Keratinocyte (primary cell): ENCODE results near the gene CTNND2. TPM values are rescaled to one million over a fixed set of nuclear protein-coding genes. Genes with fewer than 3 reads are reported as not detected.

Experiments used
- DNase-seq: peaks from one replicate; pipeline ENCODE4 v3.0.0-alpha.2; 2011; ENCODE audit warnings: low read depth, missing footprints, low spot score
- FAIRE-seq: peaks from 2 replicates; lab custom pipeline; 2011; peaks lifted over from hg19 to GRCh38; lab: Jason Lieb, UNC
- H2AFZ ChIP-seq: 2 replicates; pipeline ENCODE4 v1.6.0; 2012; ENCODE audit warnings: low read length, control low read depth, inconsistent platforms; ENCODE audit not compliant: control insufficient read depth
- H3K27ac ChIP-seq: 2 replicates; pipeline ENCODE4 v1.5.1; 2011; ENCODE audit warnings: low read length; ENCODE audit not compliant: control insufficient read depth, insufficient read depth
- H3K27me3 ChIP-seq: 3 replicates; pipeline ENCODE4 v1.6.0; 2011; ENCODE audit warnings: low read length; ENCODE audit not compliant: control insufficient read depth, insufficient read depth; ENCODE audit errors: extremely low read depth
- H3K36me3 ChIP-seq, 2 experiments: 2 replicates in 1 of 2; 3 replicates in 1 of 2; pipeline ENCODE4 v1.5.1; 2011; ENCODE audit warnings: low read length in 2 of 2, mild to moderate bottlenecking in 1 of 2; ENCODE audit not compliant: control insufficient read depth in 2 of 2, insufficient read depth in 2 of 2; ENCODE audit errors: extremely low read depth in 1 of 2
- H3K4me1 ChIP-seq: 3 replicates; pipeline ENCODE4 v1.5.1; 2011; ENCODE audit warnings: low read length; ENCODE audit not compliant: control insufficient read depth, insufficient read depth; ENCODE audit errors: extremely low read depth
- H3K4me2 ChIP-seq: 3 replicates; pipeline ENCODE4 v1.6.0; 2011; ENCODE audit warnings: low read depth, low read length; ENCODE audit not compliant: control insufficient read depth, insufficient read depth; ENCODE audit errors: extremely low read depth
- H3K4me3 ChIP-seq, 3 experiments: fragments of 200-600 bp in 1 of 3; sonication (generic) in 1 of 3; 2 replicates in 2 of 3; 3 replicates in 1 of 3; pipeline ENCODE4 v1.5.1; 2011 to 2016; ENCODE audit warnings: low read length in 3 of 3, mild to moderate bottlenecking in 3 of 3, control low read depth in 2 of 3, inconsistent platforms in 1 of 3, low read depth in 1 of 3, mixed read lengths in 1 of 3, mixed run types in 1 of 3, moderate library complexity in 1 of 3; ENCODE audit not compliant: control insufficient read depth in 2 of 3, insufficient read depth in 2 of 3; ENCODE audit errors: extremely low read depth in 1 of 3
- H3K79me2 ChIP-seq: 2 replicates; pipeline ENCODE4 v1.6.0; 2012; ENCODE audit warnings: low read length; ENCODE audit not compliant: control insufficient read depth, insufficient read depth
- H3K9ac ChIP-seq: 3 replicates; pipeline ENCODE4 v1.6.0; 2011; ENCODE audit warnings: low read length; ENCODE audit not compliant: control insufficient read depth, insufficient read depth; ENCODE audit errors: extremely low read depth
- H3K9me1 ChIP-seq: 3 replicates; pipeline ENCODE4 v1.6.0; 2011; ENCODE audit warnings: low read length; ENCODE audit not compliant: control insufficient read depth, insufficient read depth; ENCODE audit errors: extremely low read depth
- H3K9me3 ChIP-seq: 2 replicates; pipeline ENCODE4 v1.5.1; 2012; ENCODE audit warnings: low read depth, low read length; ENCODE audit not compliant: control insufficient read depth
- H4K20me1 ChIP-seq: 3 replicates; pipeline ENCODE4 v1.6.0; 2011; ENCODE audit warnings: low read length; ENCODE audit not compliant: control insufficient read depth, insufficient read depth; ENCODE audit errors: extremely low read depth
- CTCF ChIP-seq, 3 experiments: IDR thresholded peaks in 1 of 3; conservative IDR thresholded peaks in 1 of 3; optimal IDR thresholded peaks in 1 of 3; 2 replicates in 2 of 3; 3 replicates in 1 of 3; pipeline versions ENCODE3 to v1.5.1; 2011; ENCODE audit warnings: low read length in 3 of 3, mild to moderate bottlenecking in 3 of 3, moderate library complexity in 2 of 3, control low read depth in 1 of 3, inconsistent platforms in 1 of 3; ENCODE audit not compliant: insufficient read depth in 2 of 3; ENCODE audit errors: extremely low read depth in 1 of 3
- EZH2 ChIP-seq: IDR thresholded peaks from one replicate; pipeline ENCODE4 v1.6.1; 2012; ENCODE audit warnings: inconsistent platforms, mild to moderate bottlenecking, low read length, moderate library complexity
- dilution Hi-C: fragments of 300-500 bp; cut with MboI; formaldehyde crosslinking; loops from one replicate; pipeline ENCODE4 v1.7.0; 2020; ENCODE audit warnings: low sequenced_read_pairs; ENCODE audit not compliant: extremely low pct_ligation_motif_present
- polyA plus RNA-seq, 5 experiments: library from polyadenylated mRNA; depleted of rRNA in 3 of 5; stranded (reverse) in 3 of 5; stranded (forward) in 1 of 5; unstranded in 1 of 5; fragments of >200 nt; gene quantifications; 1 replicate in 1 of 5; 2 replicates in 3 of 5; 3 replicates in 1 of 5; pipeline versions ENCODE4 v1.2.1 to v1.2.3, GENCODE V29; 2011 to 2012; ENCODE audit warnings: missing spikeins in 2 of 5, low read depth in 1 of 5, low replicate concordance in 1 of 5

CTNND2 gene
- polyA plus RNA-seq, 1 donor (not counting 4 experiments of a cell fraction or from before 2014, with no cell fraction given), result not detected

DNA sequence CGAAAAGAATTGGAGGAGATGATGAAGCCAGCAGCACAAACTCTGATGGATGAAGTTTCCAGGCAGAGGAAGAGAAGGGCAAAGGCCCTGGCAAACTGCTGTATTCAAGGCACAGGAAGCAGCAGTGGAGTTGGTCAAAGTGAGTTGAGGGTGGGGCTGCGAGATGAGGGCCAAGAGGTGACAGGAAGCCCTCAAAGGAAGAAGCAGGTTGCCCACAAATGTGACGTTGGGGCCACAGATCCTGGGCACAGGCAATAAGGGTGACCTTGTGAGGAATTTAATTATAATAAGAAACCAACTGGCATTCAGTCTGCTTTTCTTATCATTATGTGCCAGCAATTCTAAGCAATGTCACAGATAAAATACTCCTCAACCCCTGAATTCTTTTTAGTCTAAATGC is 261.8 kb downstream of the CTNND2 start:
- H3K79me2 ChIP-seq, result no peaks in the 10 kb centered on the region
- H2AFZ ChIP-seq, result no peak overlapping the region
- dilution Hi-C loops, result no loop called here
- H3K4me2 ChIP-seq, result no peak overlapping the region
- no peaks in the 10 kb centered on the region for H3K9me1 ChIP-seq
- no peak for FAIRE-seq
- no peak overlapping the region for H3K27ac ChIP-seq
- no peaks in the 10 kb centered on the region for H3K4me1 ChIP-seq
- no peaks in the 10 kb centered on the region for H4K20me1 ChIP-seq
- no peak for DNase-seq
- TF ChIP-seq EZH2 (no peak), CTCF (optimal IDR thresholded peaks at IDR 0.05 in 1 of 3, IDR thresholded peaks at IDR 0.05 in 1 of 3, conservative IDR thresholded peaks at IDR 0.05 in 1 of 3; ENCODE audit: extremely low read depth in 1 of 3, insufficient read depth in 2 of 3, low read length in 3 of 3) (no peak)
- H3K9ac ChIP-seq, result no peak overlapping the region
- H3K9me3 ChIP-seq, result no peaks in the 10 kb centered on the region
- no peaks in the 10 kb centered on the region for H3K27me3 ChIP-seq
- H3K36me3 ChIP-seq, result no peaks in the 10 kb centered on the region
- no peak overlapping the region for H3K4me3 ChIP-seq

- no peak overlapping the region for H3K9ac ChIP-seq
- DNase-seq, result no peak
- dilution Hi-C loops, result no loop called here
- no peaks in the 10 kb centered on the region for H3K4me1 ChIP-seq
- no peaks in the 10 kb centered on the region for H3K9me1 ChIP-seq
- no peaks in the 10 kb centered on the region for H3K79me2 ChIP-seq
- H3K4me2 ChIP-seq, result no peak overlapping the region
- H3K27ac ChIP-seq, result no peak overlapping the region
- H3K27me3 ChIP-seq, result no peaks in the 10 kb centered on the region
- no peaks in the 10 kb centered on the region for H3K9me3 ChIP-seq
- TF ChIP-seq EZH2 (no peak), CTCF (optimal IDR thresholded peaks at IDR 0.05 in 1 of 3, IDR thresholded peaks at IDR 0.05 in 1 of 3, conservative IDR thresholded peaks at IDR 0.05 in 1 of 3; ENCODE audit: extremely low read depth in 1 of 3, insufficient read depth in 2 of 3, low read length in 3 of 3) (no peak)
- H3K4me3 ChIP-seq, result no peak overlapping the region
- H3K36me3 ChIP-seq, result no peaks in the 10 kb centered on the region
- no peak overlapping the region for H2AFZ ChIP-seq
- H4K20me1 ChIP-seq, result no peaks in the 10 kb centered on the region
- no peak for FAIRE-seq
Observed at GRCh38 chr5:11640158-11640873, 263.9 kb downstream of the CTNND2 start.
